Testis (tissue), 3 donors: ENCODE results near the gene ANKRD16. TPM values are rescaled to one million over a fixed set of nuclear protein-coding genes. Genes with fewer than 3 reads are reported as not detected.
"Not testable (repeated sequence)": the region's sequence is repeated elsewhere in the genome, so short reads cannot be mapped to it uniquely, and the experiment has no call there.

Source experiments
- DNase-seq: peaks from one replicate; pipeline ENCODE4 v3.0.0-alpha.2; 2019
- H3K27ac ChIP-seq, 2 donors: fragments of 200-600 bp; sonication (generic); one replicate each; pipeline ENCODE4 v1.5.1; 2019
- H3K27me3 ChIP-seq: fragments of 200-600 bp; sonication (generic); one replicate; pipeline ENCODE4 v1.5.1; 2019
- H3K36me3 ChIP-seq: fragments of 200-600 bp; sonication (generic); one replicate; pipeline ENCODE4 v1.5.1; 2017; ENCODE audit warnings: low read depth; ENCODE audit errors: missing control alignments
- H3K4me1 ChIP-seq: fragments of 200-600 bp; sonication (generic); one replicate; pipeline ENCODE4 v1.5.1; 2019
- H3K4me3 ChIP-seq, 2 donors: fragments of 200-600 bp; sonication (generic); one replicate each; pipeline ENCODE4 v1.5.1; 2017 to 2019
- H3K9me3 ChIP-seq: fragments of 200-600 bp; sonication (generic); one replicate; pipeline ENCODE4 v1.5.1; 2017
- CTCF ChIP-seq, 3 experiments: fragments of 450-650 bp in 2 of 3; fragments of 200-600 bp in 1 of 3; sonication (generic) in 1 of 3; IDR thresholded peaks; one replicate each; pipeline ENCODE4 v1.5.1; 2016 to 2019; ENCODE audit warnings: antibody characterized with exemption in 3 of 3, mild to moderate bottlenecking in 2 of 3, moderate library complexity in 1 of 3
- POLR2A ChIP-seq: fragments of 450-650 bp; IDR thresholded peaks from one replicate; pipeline ENCODE4 v1.6.1; 2017; ENCODE audit warnings: antibody characterized with exemption, mild to moderate bottlenecking, moderate library complexity
- WGBS, 2 donors: methylation state at CpG; one replicate each; pipeline ENCODE4 v1.1.5; 2018; 5-methylcytosine and 5-hydroxymethylcytosine counted together
- intact Hi-C: fragments of 100-400 bp; cut with DNase I; formaldehyde crosslinking; loops from one replicate; pipeline ENCODE4 v1.15.1; 2023; ENCODE audit warnings: low total_unique reads
- polyA plus RNA-seq: library from polyadenylated mRNA; stranded (reverse); fragments of 350-450 nt; fragmentation: Illumina TruSeq; extraction: RNeasy Lipid Tissue Mini Kit (QIAGEN cat#74804); gene quantifications from one replicate; pipeline ENCODE4 v1.2.3, GENCODE V29; 2014; ENCODE audit warnings: low read depth, low replicate concordance; ENCODE audit not compliant: insufficient read depth
- total RNA-seq, 2 donors: library from RNA; depleted of rRNA; stranded (reverse); fragments of >200 nt; gene quantifications; one replicate each; pipeline ENCODE4 v1.2.3, GENCODE V29; 2016

ANKRD16 gene
- total and polyA plus RNA-seq, 3 donors from 2014 or later = 14.2 to 32.1 (median 30.3) TPM

GRCh38 chr10:5827841-5828240 is 61.9 kb downstream of the ANKRD16 start:
- DNase-seq = no peak
- Histone ChIP-seq H3K36me3 (no peaks in the 10 kb centered on the region), H3K9me3 (no peaks in the 10 kb centered on the region), H3K27ac (no peak overlapping the region), H3K4me3 (no peak overlapping the region), H3K4me1 (no peaks in the 10 kb centered on the region), H3K27me3 (no peaks in the 10 kb centered on the region)
- intact Hi-C loops = no loop called here
- WGBS, 2 donors = 86 to 88% methylated on average over 6 of the region's 6 CpGs
- TF ChIP-seq POLR2A (no peak), CTCF (IDR thresholded peaks at IDR 0.05) (no peak)

GRCh38 chr10:5826511-5826910 is 63.2 kb downstream of the ANKRD16 start:
- H3K27ac ChIP-seq, H3K4me3 ChIP-seq, intact Hi-C loops, DNase-seq, H3K4me1 ChIP-seq, H3K27me3 ChIP-seq, H3K36me3 ChIP-seq, H3K9me3 ChIP-seq: not testable (repeated sequence)
- WGBS, 2 donors = 96 to 97% methylated on average over 4 to 6 of the region's 6 CpGs

- WGBS, 2 donors = 88 to 92% methylated on average over 6 of the region's 6 CpGs
- intact Hi-C loops = no loop called here
These were observed 70.8 kb downstream of the ANKRD16 start for GRCh38 chr10:5818894-5819293.

DNA sequence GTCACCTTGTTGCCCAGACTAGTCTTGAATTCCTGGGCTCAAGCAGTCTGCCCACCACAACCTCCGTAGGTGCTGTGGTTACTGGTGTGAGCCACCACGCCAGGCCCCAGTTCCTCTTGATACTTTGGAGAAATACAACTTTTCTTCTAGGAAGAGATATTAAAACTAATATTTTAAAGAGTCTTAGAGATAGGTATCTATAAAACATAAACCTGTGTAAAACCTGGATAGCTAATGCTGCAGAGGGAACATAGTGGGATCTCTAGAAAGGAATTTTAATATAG is 71.7 kb downstream of the ANKRD16 start:
- Histone ChIP-seq H3K27ac (no peak overlapping the region), H3K4me3 (no peak overlapping the region), H3K27me3 (no peaks in the 10 kb centered on the region), H3K9me3 (no peaks in the 10 kb centered on the region), H3K36me3 (no peaks in the 10 kb centered on the region), H3K4me1 (peaks cover 6% of the 10 kb centered on the region)
- no peak for TF ChIP-seq POLR2A
- TF ChIP-seq CTCF (IDR thresholded peaks at IDR 0.05) = no peak
- intact Hi-C loops = no loop called here
- 98 to 100% methylated on average over 2 of the region's 2 CpGs for WGBS, 2 donors
- no peak for DNase-seq

More at GRCh38 chr10:5818894-5819293, 70.8 kb downstream of the ANKRD16 start:
- Histone ChIP-seq H3K4me1 (peaks cover 5% of the 10 kb centered on the region), H3K27ac (no peak overlapping the region), H3K4me3 (no peak overlapping the region), H3K36me3 (no peaks in the 10 kb centered on the region), H3K27me3 (no peaks in the 10 kb centered on the region), H3K9me3 (no peaks in the 10 kb centered on the region)
- no peak for DNase-seq
- TF ChIP-seq POLR2A (no peak), CTCF (IDR thresholded peaks at IDR 0.05) (no peak)

GRCh38 chr10:5817322-5818047 is 72.2 kb downstream of the ANKRD16 start:
- intact Hi-C loops = no loop called here
- TF ChIP-seq CTCF (IDR thresholded peaks at IDR 0.05) = no peak
- no peak for TF ChIP-seq POLR2A

More at GRCh38 chr10:5817322-5818047, 72.2 kb downstream of the ANKRD16 start:
- Histone ChIP-seq H3K36me3 (no peaks in the 10 kb centered on the region), H3K9me3 (no peaks in the 10 kb centered on the region), H3K4me3 (no peak overlapping the region), H3K27ac (no peak overlapping the region), H3K4me1 (peaks cover 6% of the 10 kb centered on the region), H3K27me3 (no peaks in the 10 kb centered on the region)
- DNase-seq = no peak
- 86 to 92% methylated on average over 4 of the region's 4 CpGs for WGBS, 2 donors
